Measurements from ENCODE around the gene BCLAF1. TPM values are rescaled to one million over a fixed set of nuclear protein-coding genes. Genes with fewer than 3 reads are reported as not detected.

Gene BCLAF1
- total RNA-seq, 4 donors from 2014 or later: 73.2 to 119 (median 93.9) TPM

DNA sequence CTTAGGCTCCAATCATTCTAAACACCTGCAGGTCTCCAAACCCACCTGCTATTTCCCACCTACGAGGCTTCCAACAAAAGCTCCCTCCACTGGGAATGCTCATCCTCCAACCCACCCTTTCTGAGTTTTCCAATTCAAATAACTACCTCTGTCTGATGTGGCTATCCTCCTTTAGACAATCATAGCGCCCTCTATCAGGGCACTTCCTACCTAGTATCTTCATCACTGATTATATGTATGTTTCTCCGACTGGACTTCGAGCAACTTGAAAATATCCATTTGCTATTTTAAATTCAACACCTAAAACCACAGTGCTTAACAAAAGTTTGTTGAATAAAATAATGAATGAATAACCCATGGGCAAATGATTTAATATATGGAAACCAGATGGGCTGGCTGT lies 80.9 kb downstream of the BCLAF1 start:
- Histone ChIP-seq H3K4me3 (no peak overlapping the region), H3K36me3 (no peaks in the 10 kb centered on the region), H3K27me3 (no peaks in the 10 kb centered on the region), H3K27ac (no peak overlapping the region), H3K4me1 (no peaks in the 10 kb centered on the region), H3K9me3 (no peaks in the 10 kb centered on the region)
- DNase-seq: no peak
- WGBS, 2 donors: 91 to 95% methylated on average over 4 of the region's 4 CpGs
- intact Hi-C loops (cut with DNase I): no loop called here
- TF ChIP-seq, protein P1, sequence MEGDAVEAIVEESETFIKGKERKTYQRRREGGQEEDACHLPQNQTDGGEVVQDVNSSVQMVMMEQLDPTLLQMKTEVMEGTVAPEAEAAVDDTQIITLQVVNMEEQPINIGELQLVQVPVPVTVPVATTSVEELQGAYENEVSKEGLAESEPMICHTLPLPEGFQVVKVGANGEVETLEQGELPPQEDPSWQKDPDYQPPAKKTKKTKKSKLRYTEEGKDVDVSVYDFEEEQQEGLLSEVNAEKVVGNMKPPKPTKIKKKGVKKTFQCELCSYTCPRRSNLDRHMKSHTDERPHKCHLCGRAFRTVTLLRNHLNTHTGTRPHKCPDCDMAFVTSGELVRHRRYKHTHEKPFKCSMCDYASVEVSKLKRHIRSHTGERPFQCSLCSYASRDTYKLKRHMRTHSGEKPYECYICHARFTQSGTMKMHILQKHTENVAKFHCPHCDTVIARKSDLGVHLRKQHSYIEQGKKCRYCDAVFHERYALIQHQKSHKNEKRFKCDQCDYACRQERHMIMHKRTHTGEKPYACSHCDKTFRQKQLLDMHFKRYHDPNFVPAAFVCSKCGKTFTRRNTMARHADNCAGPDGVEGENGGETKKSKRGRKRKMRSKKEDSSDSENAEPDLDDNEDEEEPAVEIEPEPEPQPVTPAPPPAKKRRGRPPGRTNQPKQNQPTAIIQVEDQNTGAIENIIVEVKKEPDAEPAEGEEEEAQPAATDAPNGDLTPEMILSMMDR (IDR thresholded peaks at IDR 0.05): no peak
- TF ChIP-seq POLR2A (IDR thresholded peaks at IDR 0.05): no peak

Small RNA genes within 50 kb of the gene (small RNA-seq; reads per million reads assigned to genes)
- gene AL023284.1: 0 reads per million in 4 donors

Other genes with a start within 250 kb of the BCLAF1 start
- gene MTFR2, start 39.5 kb downstream of the BCLAF1 start, total RNA-seq: 1 to 10 TPM; 2.3 to 4.7 (median 2.6) TPM